Panc1 (cell line): ENCODE data around the gene NCK2.

Experiments
- POLR2AphosphoS5 ChIP-seq: IDR thresholded peaks from 2 replicates; pipeline ENCODE4 v1.6.1; 2012; ENCODE audit warnings: mild to moderate bottlenecking, low read depth, low read length, moderate library complexity
- TF ChIP-seq, protein P1 (sequence below): fragments of 450-650 bp; IDR thresholded peaks from 2 replicates; pipeline ENCODE4 v1.5.1; 2017; ENCODE audit warnings: mild to moderate bottlenecking

DNA sequence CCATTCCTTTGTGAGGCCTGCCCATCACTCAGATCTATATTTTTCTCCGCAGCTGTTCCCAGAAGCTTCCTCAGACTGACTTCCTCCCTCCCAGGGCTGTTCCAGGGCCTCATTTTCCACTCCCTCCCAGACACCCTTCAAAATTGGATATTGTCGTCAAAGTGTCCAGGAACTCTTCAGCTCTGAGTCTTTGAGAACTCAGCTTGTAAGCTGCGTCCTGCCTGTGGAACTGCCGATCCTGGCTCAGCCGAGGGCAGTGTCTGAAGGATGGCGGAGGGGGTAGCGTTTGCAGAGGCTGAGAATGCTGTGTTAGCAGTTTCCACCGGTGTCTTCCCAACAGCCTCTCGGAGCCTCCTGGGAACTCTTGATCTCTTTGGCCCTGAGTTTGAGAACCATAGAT lies 27.1 kb downstream of the NCK2 start:
- TF ChIP-seq, protein P1, sequence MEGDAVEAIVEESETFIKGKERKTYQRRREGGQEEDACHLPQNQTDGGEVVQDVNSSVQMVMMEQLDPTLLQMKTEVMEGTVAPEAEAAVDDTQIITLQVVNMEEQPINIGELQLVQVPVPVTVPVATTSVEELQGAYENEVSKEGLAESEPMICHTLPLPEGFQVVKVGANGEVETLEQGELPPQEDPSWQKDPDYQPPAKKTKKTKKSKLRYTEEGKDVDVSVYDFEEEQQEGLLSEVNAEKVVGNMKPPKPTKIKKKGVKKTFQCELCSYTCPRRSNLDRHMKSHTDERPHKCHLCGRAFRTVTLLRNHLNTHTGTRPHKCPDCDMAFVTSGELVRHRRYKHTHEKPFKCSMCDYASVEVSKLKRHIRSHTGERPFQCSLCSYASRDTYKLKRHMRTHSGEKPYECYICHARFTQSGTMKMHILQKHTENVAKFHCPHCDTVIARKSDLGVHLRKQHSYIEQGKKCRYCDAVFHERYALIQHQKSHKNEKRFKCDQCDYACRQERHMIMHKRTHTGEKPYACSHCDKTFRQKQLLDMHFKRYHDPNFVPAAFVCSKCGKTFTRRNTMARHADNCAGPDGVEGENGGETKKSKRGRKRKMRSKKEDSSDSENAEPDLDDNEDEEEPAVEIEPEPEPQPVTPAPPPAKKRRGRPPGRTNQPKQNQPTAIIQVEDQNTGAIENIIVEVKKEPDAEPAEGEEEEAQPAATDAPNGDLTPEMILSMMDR: no peak
- no peak for TF ChIP-seq POLR2AphosphoS5
